Suprapubic skin (tissue), 4 donors: ENCODE measurements around the gene JOSD2.

Source experiments
- CTCF ChIP-seq, 2 donors: fragments of 200-600 bp in 1 of 2; fragments of 450-650 bp in 1 of 2; sonication (generic) in 1 of 2; IDR thresholded peaks; one replicate each; pipeline ENCODE4 v1.5.1; 2016 to 2019; ENCODE audit warnings: antibody characterized with exemption in 2 of 2, mild to moderate bottlenecking in 1 of 2, moderate library complexity in 1 of 2
- EP300 ChIP-seq: sonication (generic); formaldehyde crosslinking; IDR thresholded peaks from one replicate; pipeline ENCODE4 v1.6.1; 2017; ENCODE audit warnings: antibody characterized with exemption
- POLR2A ChIP-seq, 2 donors: fragments of 450-650 bp; IDR thresholded peaks; one replicate each; pipeline ENCODE4 v1.6.1; 2017; ENCODE audit warnings: antibody characterized with exemption in 2 of 2, mild to moderate bottlenecking in 2 of 2, moderate library complexity in 2 of 2
- POLR2AphosphoS5 ChIP-seq, 3 donors: sonication (generic); formaldehyde crosslinking; IDR thresholded peaks; one replicate each; pipeline ENCODE4 v1.6.1; 2017; ENCODE audit warnings: antibody characterized with exemption in 3 of 3

- TF ChIP-seq POLR2A (IDR thresholded peaks at IDR 0.05) (no peak), CTCF (IDR thresholded peaks at IDR 0.05) (no peak), EP300 (no peak), POLR2AphosphoS5 (IDR thresholded peaks at IDR 0.05) (no peak)
Observed at GRCh38 chr19:50495020-50495531, 15.9 kb downstream of the JOSD2 start.
